Fibroblast of villous mesenchyme (primary cell): Measurements from ENCODE around the gene SLMAP. TPM values are rescaled to one million over a fixed set of nuclear protein-coding genes. Genes with fewer than 3 reads are reported as not detected.

Source experiments
- DNase-seq: peaks from one replicate; pipeline ENCODE4 v3.0.0-alpha.2; 2010; ENCODE audit warnings: low read depth
- H3K4me3 ChIP-seq: 2 replicates; pipeline ENCODE4 v1.5.1; 2011; ENCODE audit warnings: low read depth, mild to moderate bottlenecking, low read length
- CTCF ChIP-seq: IDR thresholded peaks from 2 replicates; pipeline ENCODE4 v1.5.1; 2012; ENCODE audit warnings: low read depth, mild to moderate bottlenecking, low read length; ENCODE audit not compliant: insufficient read depth
- total RNA-seq: library from RNA; depleted of rRNA; stranded (reverse); fragments of >200 nt; gene quantifications from 2 replicates; pipeline ENCODE4 v1.2.3, GENCODE V29; 2012

The SLMAP gene
- total RNA-seq, 1 donor: 77.3 TPM

GRCh38 chr3:57749542-57749941, 6.6 kb upstream of the SLMAP start:
- no peak overlapping the region for H3K4me3 ChIP-seq
- DNase-seq: no peak
- TF ChIP-seq CTCF: no peak

GRCh38 chr3:57752307-57752706, 3.8 kb upstream of the SLMAP start:
- TF ChIP-seq CTCF: no peak
- DNase-seq: peak; percentile 12
- H3K4me3 ChIP-seq: no peak overlapping the region

GRCh38 chr3:57753016-57753415, 3.1 kb upstream of the SLMAP start:
- no peak for TF ChIP-seq CTCF
- H3K4me3 ChIP-seq: no peak overlapping the region
- no peak for DNase-seq

GRCh38 chr3:57755368-57755675, 787 bp upstream of the SLMAP start:
- no peak for TF ChIP-seq CTCF
- DNase-seq: no peak
- H3K4me3 ChIP-seq: peak overlapping the region; percentile 82

- H3K4me3 ChIP-seq: peak overlapping the region; percentile 82
- peak; percentile 57 for DNase-seq
- TF ChIP-seq CTCF: no peak
Observed at GRCh38 chr3:57756528-57757401, 656 bp downstream of the SLMAP start.

- TF ChIP-seq CTCF: no peak
- peak overlapping the region; percentile 82 for H3K4me3 ChIP-seq
- peak; percentile 64 for DNase-seq
Observed at GRCh38 chr3:57757642-57758297, 1.7 kb downstream of the SLMAP start.
